Measurements from ENCODE around the gene SORL1.

SORL1 gene

DNA sequence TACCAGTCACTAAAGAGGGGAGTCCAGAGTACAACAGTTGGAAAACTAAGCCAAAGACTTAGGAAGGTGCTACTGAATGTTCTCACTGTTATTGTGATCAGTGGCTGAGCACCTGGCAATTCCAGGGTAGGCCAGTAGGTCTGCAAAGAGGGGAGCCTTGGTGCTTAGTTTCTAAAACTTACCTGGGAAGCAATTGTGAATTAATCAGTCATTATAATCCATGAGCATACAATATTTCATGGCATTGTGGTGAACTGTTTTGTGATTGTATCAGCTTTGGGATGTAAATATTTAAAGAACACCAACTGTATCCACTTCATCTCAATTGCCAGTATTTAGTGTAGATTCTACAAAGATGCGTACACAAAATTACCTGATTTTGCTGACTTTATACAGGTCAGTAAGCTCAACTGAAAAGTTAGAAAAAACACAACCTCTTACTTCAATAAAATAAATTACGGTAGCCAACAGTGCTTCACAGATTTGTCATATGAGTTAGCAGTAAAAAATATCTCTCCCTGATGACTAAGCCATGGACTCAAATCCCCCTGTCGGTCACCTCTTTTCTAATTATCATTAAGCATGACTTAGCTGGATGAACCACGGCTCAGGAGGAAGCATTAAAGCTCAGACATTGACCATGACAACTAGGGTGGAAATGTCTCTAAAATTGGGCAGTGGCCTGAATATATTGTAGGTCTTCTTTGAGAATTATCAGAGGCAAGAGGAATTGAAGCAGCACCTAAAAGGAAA, 30.8 kb upstream of the SORL1 start:
- DNase-seq (ENCODE audit: low spot score): no peak
- no peak overlapping the region for H3K4me3 ChIP-seq
- no peak overlapping the region for H3K27ac ChIP-seq
- TF ChIP-seq, protein P1, sequence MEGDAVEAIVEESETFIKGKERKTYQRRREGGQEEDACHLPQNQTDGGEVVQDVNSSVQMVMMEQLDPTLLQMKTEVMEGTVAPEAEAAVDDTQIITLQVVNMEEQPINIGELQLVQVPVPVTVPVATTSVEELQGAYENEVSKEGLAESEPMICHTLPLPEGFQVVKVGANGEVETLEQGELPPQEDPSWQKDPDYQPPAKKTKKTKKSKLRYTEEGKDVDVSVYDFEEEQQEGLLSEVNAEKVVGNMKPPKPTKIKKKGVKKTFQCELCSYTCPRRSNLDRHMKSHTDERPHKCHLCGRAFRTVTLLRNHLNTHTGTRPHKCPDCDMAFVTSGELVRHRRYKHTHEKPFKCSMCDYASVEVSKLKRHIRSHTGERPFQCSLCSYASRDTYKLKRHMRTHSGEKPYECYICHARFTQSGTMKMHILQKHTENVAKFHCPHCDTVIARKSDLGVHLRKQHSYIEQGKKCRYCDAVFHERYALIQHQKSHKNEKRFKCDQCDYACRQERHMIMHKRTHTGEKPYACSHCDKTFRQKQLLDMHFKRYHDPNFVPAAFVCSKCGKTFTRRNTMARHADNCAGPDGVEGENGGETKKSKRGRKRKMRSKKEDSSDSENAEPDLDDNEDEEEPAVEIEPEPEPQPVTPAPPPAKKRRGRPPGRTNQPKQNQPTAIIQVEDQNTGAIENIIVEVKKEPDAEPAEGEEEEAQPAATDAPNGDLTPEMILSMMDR (IDR thresholded peaks at IDR 0.05): no peak

DNA sequence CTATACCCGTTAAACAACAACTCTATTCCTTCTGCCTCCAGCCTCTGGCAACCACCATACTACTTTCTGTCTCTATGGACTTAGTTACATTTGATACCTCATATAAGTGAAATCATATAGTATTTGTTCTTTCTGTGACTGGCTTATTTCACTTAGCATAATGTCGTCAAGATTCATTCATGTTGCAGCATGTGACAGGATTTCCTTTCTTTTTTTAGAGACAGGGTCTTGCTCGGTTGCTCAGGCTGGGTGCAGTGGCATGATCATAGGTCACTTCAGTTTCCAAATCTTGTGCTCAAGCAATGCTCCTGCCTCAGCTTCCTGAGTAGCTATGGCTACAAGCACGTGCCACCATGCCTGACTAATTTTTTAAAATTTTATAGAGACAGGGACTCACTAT, 29.4 kb upstream of the SORL1 start:
- H3K4me3 ChIP-seq: no peak overlapping the region
- H3K27ac ChIP-seq: no peak overlapping the region
- TF ChIP-seq, protein P1 (IDR thresholded peaks at IDR 0.05): no peak
- no peak for DNase-seq (ENCODE audit: low spot score)

DNA sequence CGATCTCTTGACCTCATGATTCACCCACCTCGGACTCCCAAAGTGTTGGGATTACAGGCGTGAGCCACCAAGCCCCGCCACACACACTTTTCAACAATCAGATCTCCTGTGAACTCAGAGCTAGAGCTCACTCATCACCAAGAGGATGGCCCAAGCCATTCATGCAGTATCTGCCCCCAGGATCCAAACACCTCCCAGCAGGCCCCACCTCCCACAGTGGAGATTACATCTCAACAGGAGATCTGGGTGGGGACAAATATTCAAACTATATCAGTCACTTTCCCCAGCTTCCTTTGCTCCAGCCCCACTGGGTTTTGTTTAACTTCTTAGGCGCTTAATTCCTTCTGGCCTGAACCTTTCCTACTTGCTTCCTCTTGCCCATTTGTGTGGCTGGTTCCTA, 26.3 kb upstream of the SORL1 start:
- Histone ChIP-seq H3K27ac (no peak overlapping the region), H3K4me3 (no peak overlapping the region)
- TF ChIP-seq, protein P1 (IDR thresholded peaks at IDR 0.05): no peak
- DNase-seq (ENCODE audit: low spot score): no peak

DNA sequence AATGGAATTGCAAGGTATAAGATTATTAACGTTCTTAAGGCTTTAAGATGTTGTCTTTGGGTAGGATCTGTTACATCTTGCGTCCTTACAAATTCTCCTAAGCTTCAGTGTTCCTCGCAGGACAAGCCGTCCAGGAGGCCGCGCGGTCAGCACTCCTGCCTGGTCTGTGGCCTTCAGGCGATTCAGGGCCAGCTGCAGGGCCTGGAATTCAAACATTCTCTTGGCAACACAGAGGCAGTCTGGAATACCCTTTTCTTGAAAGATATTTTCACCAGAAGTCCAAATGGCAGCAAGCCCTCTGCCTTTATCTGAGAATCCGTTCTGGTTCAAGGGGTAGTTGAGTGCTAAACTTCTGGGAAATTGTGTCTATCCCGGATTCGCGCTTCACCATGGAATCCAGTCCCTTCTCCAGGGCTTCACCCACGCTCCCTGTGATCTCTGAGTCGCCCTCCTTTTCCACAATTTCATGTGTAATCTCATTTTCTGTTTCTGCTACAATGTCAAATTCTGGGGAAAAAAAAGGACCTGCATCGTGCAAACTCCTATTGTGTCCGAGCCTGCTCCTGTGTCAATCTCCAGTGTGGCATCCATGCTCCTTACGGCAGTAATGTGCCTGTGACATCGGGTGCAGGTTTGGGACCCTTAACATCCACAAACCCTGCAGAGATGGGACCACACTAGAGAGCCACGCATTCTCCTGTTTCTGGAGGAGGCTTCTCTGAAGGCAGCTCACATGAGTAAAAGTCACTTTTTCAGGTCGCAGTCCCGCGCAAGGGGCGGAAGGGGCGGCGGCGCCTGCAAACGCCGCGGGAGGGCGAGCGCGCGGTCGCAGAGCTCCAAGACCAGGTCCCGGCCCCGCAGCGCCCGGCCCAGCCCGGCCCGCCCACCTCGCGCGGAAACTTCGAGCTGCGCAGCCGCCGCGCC, 25.4 kb upstream of the SORL1 start:
- DNase-seq (ENCODE audit: low spot score): no peak

DNA sequence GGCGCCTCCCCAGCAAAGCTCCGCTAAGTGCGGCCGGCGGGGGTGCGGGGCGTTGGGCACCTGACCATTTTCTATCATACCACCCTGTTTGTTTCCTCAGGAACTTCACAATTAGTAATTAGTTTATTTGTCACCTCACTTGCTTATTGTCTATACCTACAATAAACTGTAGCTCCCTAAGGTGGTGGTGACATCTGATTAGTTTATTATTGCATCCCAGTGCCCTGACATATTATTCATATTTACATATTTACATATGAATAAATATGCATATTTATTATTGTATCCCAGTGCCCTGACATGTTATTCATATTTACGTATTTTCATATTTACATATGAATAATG, 24.7 kb upstream of the SORL1 start:
- DNase-seq (ENCODE audit: low spot score): no peak
- TF ChIP-seq, protein P1 (IDR thresholded peaks at IDR 0.05): no peak
- peak overlapping the region; percentile 64 for H3K4me3 ChIP-seq
- H3K27ac ChIP-seq: no peak overlapping the region

More for the DNA sequence above, 25.4 kb upstream of the SORL1 start:
- Histone ChIP-seq H3K27ac (no peak overlapping the region), H3K4me3 (peak overlapping the region; percentile 64)
- TF ChIP-seq, protein P1 (IDR thresholded peaks at IDR 0.05): no peak

DNA sequence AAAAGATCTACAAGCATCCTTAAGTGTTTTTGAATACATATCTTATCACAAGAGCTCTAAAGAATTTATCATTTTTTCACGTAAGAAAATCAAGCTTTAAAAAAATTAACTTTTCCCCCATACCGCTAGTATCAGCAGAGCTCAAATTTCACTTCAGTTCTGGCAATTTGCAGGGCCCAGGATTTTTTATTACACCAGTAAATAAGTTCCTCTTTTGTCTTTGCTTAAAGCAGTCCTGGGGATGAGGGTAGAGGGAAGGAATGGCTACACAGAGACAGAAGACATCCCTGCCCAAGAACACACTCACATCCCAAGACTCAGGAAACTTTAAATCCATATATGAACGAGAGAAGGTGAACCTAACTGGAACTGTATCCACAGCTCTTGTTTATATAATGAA, 22.6 kb upstream of the SORL1 start:
- H3K4me3 ChIP-seq: no peak overlapping the region
- DNase-seq (ENCODE audit: low spot score): no peak
- TF ChIP-seq, protein P1 (IDR thresholded peaks at IDR 0.05): no peak
- H3K27ac ChIP-seq: no peak overlapping the region
